Measurements from ENCODE around the gene ABO.

ABO gene

GRCh38 chr9:133315997-133316396, 41.0 kb upstream of the ABO start:
- no peak overlapping the region for H3K4me3 ChIP-seq (ENCODE audit: control insufficient read depth, low read depth, low read length)
- DNase-seq (ENCODE audit: low read depth) = no peak

GRCh38 chr9:133309608-133310007, 34.6 kb upstream of the ABO start:
- no peak for TF ChIP-seq CTCF (IDR thresholded peaks at IDR 0.05; ENCODE audit: control insufficient read depth, insufficient read depth, low read depth, low read length, missing control alignments)
- DNase-seq (ENCODE audit: low read depth) = no peak
- no peak overlapping the region for H3K4me3 ChIP-seq (ENCODE audit: control insufficient read depth, low read depth, low read length)

More at GRCh38 chr9:133315997-133316396, 41.0 kb upstream of the ABO start:
- TF ChIP-seq CTCF (IDR thresholded peaks at IDR 0.05; ENCODE audit: control insufficient read depth, insufficient read depth, low read depth, low read length, missing control alignments) = no peak

- no peak for TF ChIP-seq CTCF (IDR thresholded peaks at IDR 0.05; ENCODE audit: control insufficient read depth, insufficient read depth, low read depth, low read length, missing control alignments)
- H3K4me3 ChIP-seq (ENCODE audit: control insufficient read depth, low read depth, low read length) = no peak overlapping the region
- no peak for DNase-seq (ENCODE audit: low read depth)
These were observed 32.3 kb upstream of the ABO start for GRCh38 chr9:133307301-133307700.

- no peak for DNase-seq (ENCODE audit: low read depth)
- no peak overlapping the region for H3K4me3 ChIP-seq (ENCODE audit: control insufficient read depth, low read depth, low read length)
- no peak for TF ChIP-seq CTCF (IDR thresholded peaks at IDR 0.05; ENCODE audit: control insufficient read depth, insufficient read depth, low read depth, low read length, missing control alignments)
These were observed 31.5 kb upstream of the ABO start for GRCh38 chr9:133306242-133307204.

- H3K4me3 ChIP-seq (ENCODE audit: control insufficient read depth, low read depth, low read length) = no peak overlapping the region
- DNase-seq (ENCODE audit: low read depth) = no peak
- no peak for TF ChIP-seq CTCF (IDR thresholded peaks at IDR 0.05; ENCODE audit: control insufficient read depth, insufficient read depth, low read depth, low read length, missing control alignments)
These were observed 30.7 kb upstream of the ABO start for GRCh38 chr9:133305731-133306130.

- no peak for TF ChIP-seq CTCF (IDR thresholded peaks at IDR 0.05; ENCODE audit: control insufficient read depth, insufficient read depth, low read depth, low read length, missing control alignments)
- no peak overlapping the region for H3K4me3 ChIP-seq (ENCODE audit: control insufficient read depth, low read depth, low read length)
- no peak for DNase-seq (ENCODE audit: low read depth)
These were observed 29.7 kb upstream of the ABO start for GRCh38 chr9:133304477-133305377.

Measured in AG09309 (cell line).